HG02610 (cell line): ENCODE results near the gene USP54.

Source experiments
- ATAC-seq: cut with Tn5 transposase; IDR thresholded peaks from one replicate; pipeline ENCODE4 v1.9.1; 2021; ENCODE audit warnings: mild to moderate bottlenecking, moderate library complexity; ENCODE audit not compliant: unreplicated experiment

USP54 gene

GRCh38 chr10:73469579-73469978 lies 121.6 kb downstream of the USP54 start:
- ATAC-seq: no peak

DNA sequence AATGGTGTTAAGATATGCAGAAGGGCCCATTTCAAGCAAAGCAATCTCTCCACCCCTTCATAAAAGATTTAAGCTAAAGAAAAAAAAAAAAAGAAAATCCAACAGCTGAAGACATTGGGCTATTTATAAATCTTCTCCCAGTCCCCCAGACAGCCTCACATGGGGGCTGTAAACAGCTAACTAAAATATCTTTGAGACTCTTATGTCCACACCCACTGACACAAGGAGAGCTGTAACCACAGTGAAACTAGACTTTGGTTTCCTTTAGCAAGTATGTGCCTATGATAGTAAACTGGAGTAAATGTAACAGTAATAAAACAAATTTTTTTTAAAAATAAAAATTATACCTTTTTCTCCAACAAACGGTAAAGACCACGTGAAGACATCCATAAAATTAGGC lies 123.9 kb downstream of the USP54 start:
- no peak for ATAC-seq

- no peak for ATAC-seq
Observed at GRCh38 chr10:73465978-73466726, 125.0 kb downstream of the USP54 start.

DNA sequence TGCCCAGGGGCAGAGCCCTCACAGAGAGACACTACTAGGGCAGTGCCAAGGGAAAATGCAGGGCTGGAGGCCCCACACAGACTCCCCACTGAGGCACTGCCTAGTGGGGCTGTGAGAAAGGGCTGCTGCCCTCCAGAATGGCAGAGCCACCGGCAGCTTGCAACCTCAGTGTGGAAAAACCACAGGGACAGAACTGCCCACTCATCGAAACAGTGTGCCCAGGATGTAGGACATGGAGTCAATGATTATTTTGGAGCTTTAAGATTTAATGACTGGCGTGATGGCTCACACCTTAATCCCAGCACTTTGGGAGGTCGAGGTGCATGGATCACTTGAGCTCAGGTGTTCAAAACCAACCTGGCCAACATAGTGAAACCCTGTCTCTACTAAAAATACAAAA lies 130.2 kb downstream of the USP54 start:
- ATAC-seq: no peak

GRCh38 chr10:73459683-73460314 lies 131.3 kb downstream of the USP54 start:
- ATAC-seq: no peak

DNA sequence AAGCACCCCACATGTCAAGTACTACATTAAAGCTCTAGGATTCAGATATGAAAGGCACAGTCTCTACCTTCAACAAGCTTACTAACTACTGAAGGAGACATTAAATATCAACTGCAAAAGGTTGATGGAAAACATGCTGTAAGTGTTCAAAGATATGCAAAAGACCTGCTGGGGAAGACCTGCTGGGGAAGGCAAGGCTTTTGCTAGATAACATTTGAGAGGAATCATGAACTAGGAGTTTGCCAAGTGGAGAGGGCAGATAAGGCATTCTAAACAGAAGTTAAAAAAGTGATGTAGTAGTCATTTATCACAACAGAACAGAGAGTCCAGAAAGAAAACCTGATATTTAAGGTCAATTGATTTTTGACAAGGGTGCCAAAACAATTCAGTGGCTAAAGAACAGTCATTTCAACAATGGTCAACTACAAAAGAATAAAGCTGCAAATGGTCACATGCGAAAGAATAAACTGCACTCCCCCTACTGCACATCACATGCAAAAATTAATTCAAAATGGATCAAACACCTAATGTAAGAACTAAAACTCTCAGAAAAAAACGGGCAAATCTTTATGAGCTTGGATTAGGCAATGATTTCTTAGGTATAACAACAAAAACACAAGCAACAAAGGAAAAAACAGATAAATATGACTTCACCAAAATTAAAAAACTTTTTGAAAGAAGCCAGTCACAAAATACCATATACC lies 134.8 kb downstream of the USP54 start:
- ATAC-seq: no peak

GRCh38 chr10:73449113-73449512 lies 142.0 kb downstream of the USP54 start:
- ATAC-seq: no peak

DNA sequence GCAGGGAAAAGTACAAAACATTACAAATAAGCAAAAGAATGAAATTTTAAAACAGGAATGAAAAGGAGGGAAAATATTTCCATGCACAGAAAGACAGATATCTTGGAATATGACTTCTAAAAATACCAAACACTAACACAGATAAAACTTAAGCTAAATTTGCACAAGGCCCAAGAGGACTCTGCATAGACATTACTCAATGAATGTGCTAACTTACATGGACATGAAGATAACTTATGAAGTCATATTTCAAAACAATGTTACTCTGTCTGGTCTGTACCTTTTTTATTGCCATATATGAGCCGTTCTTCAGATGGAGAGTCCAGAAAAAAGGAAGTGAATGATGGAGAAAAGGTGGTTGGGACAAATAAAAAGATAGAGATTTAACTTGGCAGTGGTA lies 142.8 kb downstream of the USP54 start:
- no peak for ATAC-seq
